GM19468 (cell line): Measurements from ENCODE around the gene AP1M1.
"Not testable (repeated sequence)": the region's sequence is repeated elsewhere in the genome, so short reads cannot be mapped to it uniquely, and the experiment has no call there.

ENCODE experiments used
- ATAC-seq: cut with Tn5 transposase; IDR thresholded peaks from one replicate; pipeline ENCODE4 v1.9.1; 2021; ENCODE audit warnings: mild to moderate bottlenecking, moderate library complexity, moderate number of reproducible peaks; ENCODE audit not compliant: unreplicated experiment; ENCODE audit errors: extremely low read depth

The AP1M1 gene

GRCh38 chr19:16258440-16258903 lies 60.8 kb downstream of the AP1M1 start:
- no peak for ATAC-seq

- peak; percentile 39 for ATAC-seq
Observed at GRCh38 chr19:16259385-16260159, 61.9 kb downstream of the AP1M1 start.

GRCh38 chr19:16260160-16260811 lies 62.6 kb downstream of the AP1M1 start:
- no peak for ATAC-seq

GRCh38 chr19:16260812-16261161 lies 63.1 kb downstream of the AP1M1 start:
- ATAC-seq, result no peak

- ATAC-seq, result no peak
Observed at GRCh38 chr19:16261584-16262368, 64.1 kb downstream of the AP1M1 start.

GRCh38 chr19:16262618-16263017 lies 64.9 kb downstream of the AP1M1 start:
- no peak for ATAC-seq

GRCh38 chr19:16263141-16263761 lies 65.5 kb downstream of the AP1M1 start:
- no peak for ATAC-seq

- ATAC-seq, result no peak
Observed at GRCh38 chr19:16265205-16265604, 67.5 kb downstream of the AP1M1 start.

- ATAC-seq, result no peak
Observed at GRCh38 chr19:16265890-16266585, 68.3 kb downstream of the AP1M1 start.

- ATAC-seq, result no peak
Observed at GRCh38 chr19:16266586-16266942, 68.9 kb downstream of the AP1M1 start.

GRCh38 chr19:16268676-16269319 lies 71.1 kb downstream of the AP1M1 start:
- no peak for ATAC-seq

GRCh38 chr19:16272945-16273344 lies 75.2 kb downstream of the AP1M1 start:
- ATAC-seq, result no peak

GRCh38 chr19:16274447-16274846 lies 76.7 kb downstream of the AP1M1 start:
- no peak for ATAC-seq

- no peak for ATAC-seq
Observed at GRCh38 chr19:16280306-16280705, 82.6 kb downstream of the AP1M1 start.

- no peak for ATAC-seq
Observed at GRCh38 chr19:16281743-16282142, 84.0 kb downstream of the AP1M1 start.

GRCh38 chr19:16283210-16284061 lies 85.7 kb downstream of the AP1M1 start:
- ATAC-seq, result no peak

- no peak for ATAC-seq
Observed at GRCh38 chr19:16284505-16284904, 86.8 kb downstream of the AP1M1 start.

GRCh38 chr19:16285079-16285478 lies 87.4 kb downstream of the AP1M1 start:
- ATAC-seq, result not testable (repeated sequence)
